ENCODE data around the gene NBEAL2.

The NBEAL2 gene

DNA sequence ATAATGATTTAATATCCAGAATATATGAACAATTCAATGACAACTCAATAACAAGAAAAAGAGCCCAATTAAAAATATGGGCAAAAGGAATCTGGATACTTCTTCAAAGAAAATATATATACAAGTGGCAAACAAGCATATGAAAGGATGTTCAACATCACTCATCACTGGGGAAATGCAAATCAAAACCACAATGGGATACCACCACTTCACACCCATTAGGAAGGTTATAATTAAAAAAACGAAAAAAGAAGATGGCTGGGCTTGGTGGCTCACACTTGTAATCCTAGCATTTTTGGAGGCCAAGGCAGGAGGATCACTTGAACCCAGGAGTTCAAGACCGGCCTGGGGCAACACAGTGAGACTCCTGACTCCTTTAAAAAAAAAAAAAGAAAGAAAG, 7.1 kb upstream of the NBEAL2 start:
- TF ChIP-seq ZC3H10 (CRISPR knock-in tag; IDR thresholded peaks at IDR 0.05) (no peak), RARB (CRISPR knock-in tag; IDR thresholded peaks at IDR 0.05) (no peak), OSR1 (CRISPR knock-in tag; IDR thresholded peaks at IDR 0.05) (no peak), TOX (CRISPR knock-in tag; IDR thresholded peaks at IDR 0.05; ENCODE audit: borderline replicate concordance) (no peak), SNAI2 (CRISPR knock-in tag; IDR thresholded peaks at IDR 0.05) (no peak), CREB5 (CRISPR knock-in tag; IDR thresholded peaks at IDR 0.05; ENCODE audit: low read depth) (no peak), ZFP3 (CRISPR knock-in tag; IDR thresholded peaks at IDR 0.05) (no peak), TCF4 (CRISPR knock-in tag; IDR thresholded peaks at IDR 0.05; ENCODE audit: borderline replicate concordance) (no peak), PPARA (CRISPR knock-in tag; IDR thresholded peaks at IDR 0.05; ENCODE audit: borderline replicate concordance) (no peak), ISL1 (CRISPR knock-in tag; IDR thresholded peaks at IDR 0.05) (no peak), ESRRG (CRISPR knock-in tag; IDR thresholded peaks at IDR 0.05) (no peak), ZNF565 (CRISPR knock-in tag; conservative IDR thresholded peaks at IDR 0.05; ENCODE audit: low read depth) (no peak), ZNF70 (CRISPR knock-in tag; IDR thresholded peaks at IDR 0.05) (no peak)
- TF ChIP-seq, protein P1, sequence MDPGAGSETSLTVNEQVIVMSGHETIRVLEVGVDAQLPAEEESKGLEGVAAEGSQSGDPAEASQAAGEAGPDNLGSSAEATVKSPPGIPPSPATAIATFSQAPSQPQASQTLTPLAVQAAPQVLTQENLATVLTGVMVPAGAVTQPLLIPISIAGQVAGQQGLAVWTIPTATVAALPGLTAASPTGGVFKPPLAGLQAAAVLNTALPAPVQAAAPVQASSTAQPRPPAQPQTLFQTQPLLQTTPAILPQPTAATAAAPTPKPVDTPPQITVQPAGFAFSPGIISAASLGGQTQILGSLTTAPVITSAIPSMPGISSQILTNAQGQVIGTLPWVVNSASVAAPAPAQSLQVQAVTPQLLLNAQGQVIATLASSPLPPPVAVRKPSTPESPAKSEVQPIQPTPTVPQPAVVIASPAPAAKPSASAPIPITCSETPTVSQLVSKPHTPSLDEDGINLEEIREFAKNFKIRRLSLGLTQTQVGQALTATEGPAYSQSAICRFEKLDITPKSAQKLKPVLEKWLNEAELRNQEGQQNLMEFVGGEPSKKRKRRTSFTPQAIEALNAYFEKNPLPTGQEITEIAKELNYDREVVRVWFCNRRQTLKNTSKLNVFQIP (CRISPR knock-in tag; IDR thresholded peaks at IDR 0.05; ENCODE audit: borderline replicate concordance, low read depth) = no peak
- TF ChIP-seq, protein P2, sequence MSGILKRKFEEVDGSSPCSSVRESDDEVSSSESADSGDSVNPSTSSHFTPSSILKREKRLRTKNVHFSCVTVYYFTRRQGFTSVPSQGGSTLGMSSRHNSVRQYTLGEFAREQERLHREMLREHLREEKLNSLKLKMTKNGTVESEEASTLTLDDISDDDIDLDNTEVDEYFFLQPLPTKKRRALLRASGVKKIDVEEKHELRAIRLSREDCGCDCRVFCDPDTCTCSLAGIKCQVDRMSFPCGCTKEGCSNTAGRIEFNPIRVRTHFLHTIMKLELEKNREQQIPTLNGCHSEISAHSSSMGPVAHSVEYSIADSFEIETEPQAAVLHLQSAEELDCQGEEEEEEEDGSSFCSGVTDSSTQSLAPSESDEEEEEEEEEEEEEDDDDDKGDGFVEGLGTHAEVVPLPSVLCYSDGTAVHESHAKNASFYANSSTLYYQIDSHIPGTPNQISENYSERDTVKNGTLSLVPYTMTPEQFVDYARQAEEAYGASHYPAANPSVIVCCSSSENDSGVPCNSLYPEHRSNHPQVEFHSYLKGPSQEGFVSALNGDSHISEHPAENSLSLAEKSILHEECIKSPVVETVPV (CRISPR knock-in tag; IDR thresholded peaks at IDR 0.05) = no peak

GRCh38 chr3:46974421-46975171, 4.9 kb upstream of the NBEAL2 start:
- TF ChIP-seq ZFP30 (CRISPR knock-in tag; IDR thresholded peaks at IDR 0.05) (no peak), GLIS3 (CRISPR knock-in tag; IDR thresholded peaks at IDR 0.05) (no peak), ESRRG (CRISPR knock-in tag; IDR thresholded peaks at IDR 0.05) (no peak), ZFP3 (CRISPR knock-in tag; IDR thresholded peaks at IDR 0.05) (no peak), RARB (CRISPR knock-in tag; IDR thresholded peaks at IDR 0.05) (no peak), ZNF565 (CRISPR knock-in tag; conservative IDR thresholded peaks at IDR 0.05; ENCODE audit: low read depth) (no peak), ZC3H10 (CRISPR knock-in tag; IDR thresholded peaks at IDR 0.05) (no peak), ISL1 (CRISPR knock-in tag; IDR thresholded peaks at IDR 0.05) (no peak), TOX (CRISPR knock-in tag; IDR thresholded peaks at IDR 0.05; ENCODE audit: borderline replicate concordance) (no peak)
- TF ChIP-seq, protein P2 (CRISPR knock-in tag; IDR thresholded peaks at IDR 0.05) = no peak
- no peak for ATAC-seq

More for the DNA sequence above, 7.1 kb upstream of the NBEAL2 start:
- ATAC-seq = no peak

- no peak for TF ChIP-seq OSR1 (CRISPR knock-in tag; IDR thresholded peaks at IDR 0.05)
- TF ChIP-seq, protein P3, sequence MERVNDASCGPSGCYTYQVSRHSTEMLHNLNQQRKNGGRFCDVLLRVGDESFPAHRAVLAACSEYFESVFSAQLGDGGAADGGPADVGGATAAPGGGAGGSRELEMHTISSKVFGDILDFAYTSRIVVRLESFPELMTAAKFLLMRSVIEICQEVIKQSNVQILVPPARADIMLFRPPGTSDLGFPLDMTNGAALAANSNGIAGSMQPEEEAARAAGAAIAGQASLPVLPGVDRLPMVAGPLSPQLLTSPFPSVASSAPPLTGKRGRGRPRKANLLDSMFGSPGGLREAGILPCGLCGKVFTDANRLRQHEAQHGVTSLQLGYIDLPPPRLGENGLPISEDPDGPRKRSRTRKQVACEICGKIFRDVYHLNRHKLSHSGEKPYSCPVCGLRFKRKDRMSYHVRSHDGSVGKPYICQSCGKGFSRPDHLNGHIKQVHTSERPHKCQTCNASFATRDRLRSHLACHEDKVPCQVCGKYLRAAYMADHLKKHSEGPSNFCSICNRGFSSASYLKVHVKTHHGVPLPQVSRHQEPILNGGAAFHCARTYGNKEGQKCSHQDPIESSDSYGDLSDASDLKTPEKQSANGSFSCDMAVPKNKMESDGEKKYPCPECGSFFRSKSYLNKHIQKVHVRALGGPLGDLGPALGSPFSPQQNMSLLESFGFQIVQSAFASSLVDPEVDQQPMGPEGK (CRISPR knock-in tag; IDR thresholded peaks at IDR 0.05; ENCODE audit: borderline replicate concordance) = no peak
- no peak for TF ChIP-seq ESRRG (CRISPR knock-in tag; IDR thresholded peaks at IDR 0.05)
- TF ChIP-seq TSHZ2 (CRISPR knock-in tag; IDR thresholded peaks at IDR 0.05) = no peak
- no peak for TF ChIP-seq CREB5 (CRISPR knock-in tag; IDR thresholded peaks at IDR 0.05; ENCODE audit: low read depth)
- no peak for TF ChIP-seq BACH2 (CRISPR knock-in tag; IDR thresholded peaks at IDR 0.05; ENCODE audit: borderline replicate concordance)
- no peak for TF ChIP-seq ZNF70 (CRISPR knock-in tag; IDR thresholded peaks at IDR 0.05)
- no peak for TF ChIP-seq SNAI2 (CRISPR knock-in tag; IDR thresholded peaks at IDR 0.05)
- no peak for TF ChIP-seq CSDC2 (CRISPR knock-in tag; IDR thresholded peaks at IDR 0.05)
- TF ChIP-seq ZNF8 (CRISPR knock-in tag; IDR thresholded peaks at IDR 0.05) = no peak
- TF ChIP-seq TOX (CRISPR knock-in tag; IDR thresholded peaks at IDR 0.05; ENCODE audit: borderline replicate concordance) = no peak
- no peak for TF ChIP-seq ZC3H10 (CRISPR knock-in tag; IDR thresholded peaks at IDR 0.05)
- no peak for TF ChIP-seq ISL1 (CRISPR knock-in tag; IDR thresholded peaks at IDR 0.05)
- ATAC-seq = peak; percentile 93
Measured at GRCh38 chr3:46976326-46977190, 2.9 kb upstream of the NBEAL2 start, which contains the start of gene CCDC12. Gene CCDC12, minus strand, starts transcription at chr3:46976745. Its CDS starts 13 bp downstream, at chr3:46976732.
